Measurements from ENCODE around the gene TANC1.

DNA sequence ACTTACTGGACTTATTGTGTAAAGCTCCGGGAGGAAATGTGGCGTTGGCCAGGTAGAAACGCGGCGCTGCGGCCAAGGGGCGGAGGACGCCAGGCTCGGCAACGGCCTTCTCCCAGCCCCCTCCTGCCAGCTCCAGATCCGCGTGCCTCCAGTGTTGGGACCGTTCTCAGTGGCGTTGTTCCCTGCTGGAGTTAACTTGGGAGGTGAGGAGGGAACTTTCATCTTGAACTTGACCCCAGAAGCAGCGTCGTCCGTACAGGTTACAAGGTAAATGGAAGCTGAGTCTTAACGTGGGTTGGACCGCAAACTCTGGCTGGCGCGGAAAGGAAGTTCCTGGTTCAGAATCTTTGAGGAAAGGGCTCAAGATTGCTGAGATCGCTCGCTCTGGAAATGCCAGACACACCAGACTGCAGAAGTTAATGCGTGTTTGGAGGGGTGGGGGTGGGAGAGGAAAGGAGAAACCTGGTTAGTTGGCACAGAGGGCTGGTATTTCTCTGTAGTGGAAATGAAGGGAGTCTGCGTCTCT is 1.3 kb downstream of the TANC1 start:
- TF ChIP-seq, protein P1, sequence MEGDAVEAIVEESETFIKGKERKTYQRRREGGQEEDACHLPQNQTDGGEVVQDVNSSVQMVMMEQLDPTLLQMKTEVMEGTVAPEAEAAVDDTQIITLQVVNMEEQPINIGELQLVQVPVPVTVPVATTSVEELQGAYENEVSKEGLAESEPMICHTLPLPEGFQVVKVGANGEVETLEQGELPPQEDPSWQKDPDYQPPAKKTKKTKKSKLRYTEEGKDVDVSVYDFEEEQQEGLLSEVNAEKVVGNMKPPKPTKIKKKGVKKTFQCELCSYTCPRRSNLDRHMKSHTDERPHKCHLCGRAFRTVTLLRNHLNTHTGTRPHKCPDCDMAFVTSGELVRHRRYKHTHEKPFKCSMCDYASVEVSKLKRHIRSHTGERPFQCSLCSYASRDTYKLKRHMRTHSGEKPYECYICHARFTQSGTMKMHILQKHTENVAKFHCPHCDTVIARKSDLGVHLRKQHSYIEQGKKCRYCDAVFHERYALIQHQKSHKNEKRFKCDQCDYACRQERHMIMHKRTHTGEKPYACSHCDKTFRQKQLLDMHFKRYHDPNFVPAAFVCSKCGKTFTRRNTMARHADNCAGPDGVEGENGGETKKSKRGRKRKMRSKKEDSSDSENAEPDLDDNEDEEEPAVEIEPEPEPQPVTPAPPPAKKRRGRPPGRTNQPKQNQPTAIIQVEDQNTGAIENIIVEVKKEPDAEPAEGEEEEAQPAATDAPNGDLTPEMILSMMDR (IDR thresholded peaks at IDR 0.05), result no peak
- no peak for TF ChIP-seq POLR2A (IDR thresholded peaks at IDR 0.05)

All from right lobe of liver (tissue), 4 donors.